Activated T-cell treated with anti-CD3 and anti-CD28 coated beads for 4 hours (primary cell): ENCODE data around the gene GORASP1.

ENCODE experiments used
- DNase-seq: peaks from one replicate; pipeline ENCODE4 v3.0.0-alpha.2; 2020

GORASP1 gene

DNA sequence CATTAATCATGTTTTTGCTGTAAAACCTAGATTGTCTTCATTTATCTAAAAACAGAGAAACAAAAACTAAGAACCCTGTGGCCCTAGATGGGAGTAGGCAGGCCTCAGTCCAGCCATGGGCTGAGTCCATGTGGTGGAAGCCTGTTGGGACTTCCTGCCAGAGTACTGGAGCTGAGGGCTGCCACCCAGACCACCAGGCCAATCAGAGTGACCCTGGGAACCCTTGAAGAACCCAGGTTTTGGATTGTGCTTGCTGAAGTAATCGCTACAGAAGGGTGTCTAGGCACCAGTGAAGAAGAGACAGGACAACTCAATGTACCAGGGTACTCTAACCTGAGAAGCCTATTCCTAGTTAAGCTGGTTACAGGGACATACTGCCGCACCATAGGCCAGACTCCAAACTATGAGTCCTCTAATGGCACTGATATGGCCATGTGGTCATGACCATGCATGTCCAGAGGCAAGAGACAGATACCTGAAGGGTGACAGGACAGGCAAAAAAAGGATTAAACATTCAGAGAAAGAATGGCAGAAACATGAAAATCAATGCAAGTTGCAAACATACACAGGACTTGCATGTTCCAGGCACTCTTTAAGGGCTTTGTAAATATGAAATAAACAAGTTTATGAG is 33.0 kb upstream of the GORASP1 start:
- DNase-seq = no peak

DNA sequence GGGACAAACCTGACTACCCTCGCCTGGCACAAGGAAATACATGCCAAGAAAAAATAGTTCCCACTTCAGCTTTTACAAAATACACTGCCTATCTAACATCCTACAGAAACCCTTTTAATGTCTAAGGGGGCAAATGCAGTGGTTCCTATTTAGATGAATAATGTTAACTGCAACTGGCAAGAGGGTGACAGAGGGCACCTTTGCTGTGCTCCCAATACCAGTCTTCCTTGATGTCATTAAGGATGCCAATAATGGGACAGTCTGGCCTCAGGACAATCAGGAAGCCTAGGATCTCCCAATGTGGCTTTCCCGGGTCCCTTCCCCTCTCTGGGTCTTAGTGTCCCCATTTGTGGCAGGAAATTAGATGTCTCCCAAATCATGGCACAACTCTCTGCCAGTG is 32.0 kb upstream of the GORASP1 start:
- DNase-seq = no peak

DNA sequence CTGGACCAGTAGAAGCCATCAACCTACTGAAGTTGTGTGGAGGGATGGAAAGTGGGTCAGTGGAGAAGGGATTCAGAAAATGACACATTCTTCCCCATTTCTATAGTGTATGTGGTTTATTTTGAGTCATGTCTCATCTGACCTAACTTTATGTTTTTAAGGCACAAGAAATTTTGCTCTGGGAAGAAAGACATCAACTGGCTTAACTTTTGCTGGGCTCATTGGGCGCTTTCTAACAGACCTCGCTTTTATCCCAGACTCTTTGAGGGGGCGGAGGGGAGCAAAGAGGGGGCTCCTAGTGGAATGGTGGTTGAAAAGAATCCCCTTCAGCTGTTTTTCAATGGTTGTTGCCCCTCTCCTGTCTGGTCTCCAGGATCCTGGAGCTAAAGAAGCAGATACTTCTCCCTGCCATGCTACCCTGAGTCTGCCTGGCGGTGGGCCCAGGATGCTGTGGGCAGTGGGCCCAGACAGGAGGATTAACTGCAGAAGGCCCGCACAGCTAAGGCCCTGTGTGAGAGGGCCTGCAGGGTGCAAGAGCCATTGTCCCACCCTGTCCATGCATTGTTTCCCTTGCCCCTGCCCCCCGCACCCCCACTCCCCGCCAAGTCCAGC is 31.5 kb upstream of the GORASP1 start:
- DNase-seq = no peak

DNA sequence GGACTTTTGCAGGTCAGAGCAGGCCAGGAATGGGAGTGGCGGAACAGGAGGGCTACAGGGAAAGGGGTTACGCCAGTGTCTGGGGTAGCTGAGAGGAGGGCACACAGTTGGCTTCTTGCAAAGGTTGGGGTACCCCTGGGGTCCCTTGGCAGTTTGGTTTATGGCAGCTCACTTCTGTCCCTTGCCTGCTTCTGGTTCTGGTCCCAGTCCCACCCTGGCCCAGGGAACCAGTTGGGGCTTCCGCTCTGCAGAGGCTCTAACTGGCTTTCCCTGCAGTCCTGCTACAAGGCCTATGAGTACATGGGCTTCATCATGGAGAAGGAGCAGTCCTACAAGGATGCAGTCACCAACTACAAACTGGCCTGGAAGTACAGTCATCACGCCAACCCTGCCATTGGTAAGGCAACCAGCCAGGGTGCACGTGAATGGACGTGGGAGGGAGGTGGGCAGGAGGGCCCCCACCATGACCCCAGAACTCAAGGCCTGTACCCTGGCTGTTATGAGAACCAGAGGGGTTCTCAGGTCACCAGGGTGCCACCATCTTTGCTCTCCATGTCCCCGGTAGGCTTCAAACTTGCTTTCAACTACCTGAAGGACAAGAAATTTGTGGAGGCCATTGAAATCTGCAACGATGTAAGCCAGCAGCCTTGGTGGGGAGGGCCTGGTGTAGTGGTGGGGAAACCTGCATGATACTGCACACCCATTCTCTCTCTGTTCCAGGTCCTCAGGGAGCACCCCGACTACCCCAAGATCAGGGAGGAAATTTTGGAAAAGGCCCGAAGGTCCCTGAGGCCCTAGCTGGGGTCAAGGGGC is 30.8 kb upstream of the GORASP1 start:
- DNase-seq = no peak

DNA sequence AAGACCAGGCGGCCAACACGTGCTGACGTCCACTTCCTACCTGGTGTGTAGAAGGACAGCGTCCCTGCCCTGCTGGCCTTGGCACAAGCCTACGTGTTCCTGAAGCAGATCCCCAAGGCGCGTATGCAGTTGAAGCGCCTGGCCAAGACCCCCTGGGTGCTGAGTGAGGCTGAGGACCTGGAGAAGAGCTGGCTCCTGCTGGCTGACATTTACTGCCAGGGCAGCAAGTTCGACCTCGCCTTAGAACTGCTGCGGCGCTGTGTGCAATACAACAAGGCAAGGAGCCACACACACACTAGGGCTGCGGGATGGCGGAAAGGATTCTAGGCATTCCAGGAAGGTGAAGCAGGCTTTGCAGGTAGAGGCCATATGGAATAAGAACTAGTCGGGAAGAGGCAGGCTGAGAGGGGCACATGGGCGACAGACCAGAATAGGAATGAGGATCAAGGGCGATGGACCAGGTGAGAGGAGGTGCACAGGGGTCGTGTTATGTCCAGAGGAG is 30.1 kb upstream of the GORASP1 start:
- DNase-seq = no peak

DNA sequence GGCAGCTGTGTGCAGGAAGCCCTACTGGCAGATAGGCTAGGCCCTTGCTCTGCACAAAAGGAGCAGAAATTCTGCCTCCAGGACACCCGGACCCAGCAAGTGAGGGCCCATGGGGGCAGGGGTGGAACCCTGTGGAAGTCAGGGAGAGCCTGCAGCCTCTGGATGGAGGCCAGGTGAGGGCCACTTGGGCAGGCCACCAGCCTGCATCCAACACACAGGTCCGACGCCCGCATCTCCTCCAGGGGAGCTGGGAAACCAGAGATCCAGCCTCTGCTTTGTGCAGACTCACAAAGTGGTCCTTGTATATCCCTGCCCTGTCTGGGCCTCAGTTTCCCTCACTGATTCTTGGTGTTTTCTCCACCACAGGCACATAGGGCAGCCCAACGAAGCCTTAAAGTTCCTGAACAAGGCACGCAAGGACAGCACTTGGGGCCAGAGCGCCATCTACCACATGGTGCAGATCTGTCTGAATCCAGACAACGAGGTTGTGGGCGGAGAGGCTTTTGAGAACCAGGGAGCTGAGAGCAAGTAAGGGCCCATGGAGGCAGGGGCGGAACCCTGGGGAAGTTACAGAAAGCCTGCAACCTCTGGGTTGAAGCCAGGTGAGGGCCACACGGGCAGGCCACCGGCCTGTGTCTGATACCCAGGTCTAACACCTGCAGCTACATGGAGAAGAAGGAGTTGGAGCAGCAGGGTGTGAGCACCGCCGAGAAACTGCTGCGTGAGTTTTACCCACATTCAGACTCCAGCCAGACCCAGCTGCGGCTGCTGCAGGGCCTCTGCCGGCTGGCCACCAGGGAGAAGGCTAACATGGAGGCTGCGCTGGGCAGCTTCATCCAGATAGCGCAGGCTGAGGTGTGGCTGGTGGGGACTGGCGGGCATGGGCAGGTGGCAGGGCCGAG is 29.4 kb upstream of the GORASP1 start:
- DNase-seq = no peak

DNA sequence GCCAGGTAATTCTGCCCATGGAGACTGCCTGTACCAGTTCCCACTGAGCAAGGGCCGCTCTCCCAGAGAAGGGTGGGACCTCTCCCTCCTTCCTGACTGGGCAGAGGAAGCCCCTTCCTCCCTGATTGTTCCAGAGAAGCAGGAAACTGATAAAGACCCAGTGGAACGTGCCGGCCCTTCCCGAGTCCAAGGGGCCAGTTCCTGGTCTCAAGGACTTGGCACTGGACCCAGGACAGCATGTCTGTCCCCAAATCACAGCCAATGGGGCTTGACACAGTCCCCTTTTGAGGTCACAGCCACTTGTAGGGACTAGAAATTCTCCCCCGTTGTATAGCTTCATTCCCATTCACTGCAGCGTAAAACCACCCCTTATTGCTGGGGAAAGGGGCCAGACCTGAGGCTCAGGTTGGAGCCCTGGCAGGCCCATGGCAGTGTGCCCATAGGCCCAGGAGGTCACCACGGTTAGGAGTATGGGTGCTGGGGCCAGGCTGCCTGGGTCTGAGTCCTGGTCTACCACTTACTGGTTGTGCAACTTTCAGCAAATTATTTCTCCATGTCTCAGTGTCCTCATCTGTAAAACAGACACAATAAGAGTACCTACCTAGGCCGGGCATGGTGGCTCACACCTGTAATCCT is 27.9 kb upstream of the GORASP1 start:
- DNase-seq = no peak

DNA sequence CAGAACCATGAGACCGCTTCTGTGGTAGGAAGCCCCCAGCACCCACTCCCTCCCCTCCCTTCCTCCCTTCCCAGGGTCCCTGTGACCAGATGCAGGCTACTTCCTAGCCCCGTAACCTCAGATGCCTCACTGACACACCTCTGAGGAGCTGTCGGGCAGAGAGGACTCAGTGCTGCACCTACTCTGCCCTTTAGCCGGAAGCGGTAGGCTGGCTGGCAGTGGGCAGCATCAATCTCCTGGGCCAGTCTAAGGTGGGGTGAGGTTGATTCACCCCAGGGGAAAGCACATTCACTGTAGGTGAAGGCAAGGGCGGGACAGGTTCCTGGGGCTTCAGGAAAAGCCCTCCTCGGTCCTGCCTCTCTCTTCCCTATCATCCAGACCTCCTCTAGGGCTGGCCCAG is 26.9 kb upstream of the GORASP1 start:
- no peak for DNase-seq

DNA sequence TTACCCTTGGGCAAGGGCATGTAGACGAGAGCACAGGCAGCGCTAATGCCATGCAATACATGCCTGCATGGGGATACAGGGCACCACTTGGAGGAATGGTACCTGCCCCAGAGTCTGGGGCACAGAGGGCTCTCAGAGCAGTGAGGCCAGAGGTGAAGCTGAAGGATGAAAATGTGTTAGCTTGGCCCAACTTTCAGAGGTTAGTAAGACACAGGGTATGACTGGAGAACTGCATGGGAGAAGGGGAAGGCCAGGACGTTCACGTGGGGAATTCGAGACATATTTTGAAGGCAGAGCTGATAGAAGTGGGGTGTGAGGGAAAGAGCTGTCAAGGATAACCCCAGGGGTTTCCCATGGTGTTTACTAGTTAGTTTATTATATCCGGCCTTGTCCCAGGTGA is 26.4 kb upstream of the GORASP1 start:
- DNase-seq = no peak

DNA sequence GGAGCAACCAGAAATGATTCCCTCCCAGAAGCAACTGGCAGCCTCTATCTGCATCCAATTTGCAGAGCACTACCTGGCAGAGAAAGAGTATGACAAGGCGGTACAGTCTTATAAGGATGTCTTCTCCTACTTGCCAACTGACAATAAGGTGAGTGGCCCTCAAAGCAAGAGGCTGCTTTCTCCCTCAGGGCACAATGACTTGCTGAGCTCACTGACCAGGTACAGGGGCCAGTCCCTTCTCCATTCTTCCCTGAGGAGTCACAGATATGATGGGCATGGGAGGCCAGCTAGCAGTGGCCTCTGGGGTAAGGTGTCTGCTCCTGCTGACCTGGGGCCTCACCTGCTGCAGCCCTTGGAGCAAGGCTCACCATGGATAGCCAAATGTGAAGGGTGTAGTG is 25.7 kb upstream of the GORASP1 start:
- no peak for DNase-seq

DNA sequence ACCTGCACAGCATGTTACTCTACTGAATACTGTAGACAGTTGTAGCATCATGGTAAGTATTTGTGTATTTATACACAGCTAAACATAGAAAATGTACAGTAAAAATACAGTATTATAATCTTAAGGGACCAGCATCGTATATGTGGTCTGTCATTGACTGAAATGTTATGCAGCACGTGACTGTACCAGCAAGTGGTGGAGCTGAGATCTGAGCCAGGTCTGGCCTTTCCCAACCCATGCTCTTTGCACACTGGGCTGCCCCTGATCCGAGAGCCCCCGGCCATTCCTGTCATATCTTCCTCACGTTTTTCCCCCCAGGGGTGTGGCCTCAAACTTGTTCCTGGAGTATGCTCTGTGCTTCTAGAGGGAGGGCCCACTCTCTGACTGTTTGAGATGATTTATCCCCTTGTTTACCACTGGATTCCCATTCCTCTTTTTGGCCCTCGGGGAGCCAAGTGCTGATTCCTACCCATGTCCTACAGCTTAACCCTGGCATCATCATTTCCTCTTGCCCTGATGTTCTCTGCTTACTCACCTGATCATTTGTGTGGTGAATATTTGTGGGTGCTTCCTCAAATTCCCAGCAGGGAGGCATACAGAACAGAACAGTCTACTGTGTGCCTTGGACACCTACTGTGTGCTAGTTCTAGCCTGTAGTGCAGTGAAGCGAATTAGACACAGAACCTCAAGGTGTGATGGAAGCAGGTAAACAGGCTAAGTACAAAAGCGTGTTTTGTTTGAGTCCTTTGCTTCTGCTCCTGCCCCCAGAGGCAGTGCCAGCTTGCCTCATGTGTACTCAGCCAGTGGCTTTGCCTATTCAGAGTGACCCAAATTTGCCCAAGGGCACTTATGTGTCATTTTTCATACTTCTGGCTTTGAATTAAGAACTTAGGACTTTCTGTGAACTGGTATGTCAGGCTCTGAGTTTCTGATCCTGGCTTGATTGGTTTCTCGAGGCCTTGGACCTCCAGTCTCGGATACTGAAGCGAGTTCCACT is 25.0 kb upstream of the GORASP1 start:
- DNase-seq = no peak

DNA sequence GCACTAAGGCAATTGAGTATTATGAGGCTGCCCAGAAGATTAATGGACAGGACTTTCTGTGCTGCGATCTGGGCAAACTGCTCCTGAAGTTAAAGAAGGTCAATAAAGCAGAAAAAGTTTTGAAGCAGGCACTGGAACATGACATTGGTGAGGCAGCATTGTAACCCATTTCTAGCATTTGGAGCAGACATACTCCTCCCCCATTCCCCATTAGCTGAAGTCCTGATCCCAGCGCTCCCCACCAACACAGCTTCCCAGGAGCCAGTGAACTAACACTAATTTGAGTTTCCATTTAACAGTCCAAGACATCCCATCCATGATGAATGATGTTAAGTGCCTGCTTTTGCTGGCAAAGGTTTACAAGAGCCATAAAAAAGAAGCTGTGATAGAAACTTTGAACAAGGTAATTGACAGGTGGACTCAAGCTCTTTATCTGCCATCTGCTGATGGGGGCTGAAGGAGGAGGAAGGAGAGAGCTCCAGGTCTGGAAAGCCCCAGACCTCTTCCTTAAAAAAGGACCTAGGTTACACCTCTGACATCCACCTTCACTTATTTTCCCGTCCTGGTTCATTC is 23.4 kb upstream of the GORASP1 start:
- DNase-seq = no peak

DNA sequence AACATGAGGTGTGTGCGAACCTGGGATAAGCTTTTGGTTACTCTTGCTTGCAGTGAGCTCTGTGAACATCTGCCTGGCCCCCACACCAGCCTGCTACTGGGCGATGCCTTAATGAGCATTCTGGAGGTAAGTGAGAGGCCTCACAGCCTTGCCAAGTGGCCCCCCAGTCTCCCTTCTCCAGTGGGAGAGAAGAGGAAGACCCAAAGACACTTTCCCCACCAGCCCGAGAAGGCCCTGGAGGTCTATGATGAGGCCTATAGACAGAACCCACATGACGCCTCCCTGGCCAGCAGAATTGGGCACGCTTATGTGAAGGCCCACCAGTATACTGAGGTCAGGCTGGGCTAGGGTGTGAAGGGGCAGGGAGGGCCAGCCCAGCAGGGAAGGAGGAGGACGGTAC is 22.6 kb upstream of the GORASP1 start:
- no peak for DNase-seq

DNA sequence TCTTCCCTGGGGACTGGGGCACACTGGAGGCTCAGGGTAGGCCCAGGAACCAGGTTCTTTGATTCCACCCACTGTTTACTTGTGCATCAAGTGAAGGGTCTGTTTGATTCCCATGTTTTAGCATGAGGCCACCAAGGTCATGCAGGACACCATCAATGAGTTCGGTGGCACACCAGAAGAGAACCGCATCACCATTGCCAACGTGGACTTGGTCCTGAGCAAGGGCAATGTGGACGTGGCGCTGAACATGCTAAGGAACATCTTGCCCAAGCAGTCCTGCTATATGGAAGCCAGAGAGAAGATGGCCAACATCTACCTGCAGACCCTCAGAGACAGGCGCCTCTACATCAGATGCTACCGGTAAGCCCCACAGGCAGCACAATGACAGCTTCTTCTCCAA is 21.5 kb upstream of the GORASP1 start:
- DNase-seq = no peak

DNA sequence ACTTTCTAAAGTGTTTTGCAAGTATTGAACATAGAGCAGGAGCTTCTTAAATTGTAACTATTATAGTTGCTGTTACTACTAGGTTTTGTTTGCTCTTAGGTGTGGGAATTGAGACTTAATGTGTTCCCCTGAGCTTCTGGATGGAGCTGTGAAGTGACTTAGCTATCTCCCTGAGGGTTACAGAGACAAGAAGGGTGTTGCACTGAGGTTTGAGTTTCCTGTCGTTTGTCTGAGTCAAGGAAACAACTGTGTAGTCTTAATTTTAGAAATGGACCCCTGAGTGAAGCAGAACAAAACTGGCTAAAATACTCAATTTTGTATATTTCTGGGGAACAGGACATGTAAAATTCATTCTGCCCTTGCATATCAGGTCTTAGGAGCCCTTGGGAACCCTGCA is 20.5 kb upstream of the GORASP1 start:
- DNase-seq = no peak

DNA sequence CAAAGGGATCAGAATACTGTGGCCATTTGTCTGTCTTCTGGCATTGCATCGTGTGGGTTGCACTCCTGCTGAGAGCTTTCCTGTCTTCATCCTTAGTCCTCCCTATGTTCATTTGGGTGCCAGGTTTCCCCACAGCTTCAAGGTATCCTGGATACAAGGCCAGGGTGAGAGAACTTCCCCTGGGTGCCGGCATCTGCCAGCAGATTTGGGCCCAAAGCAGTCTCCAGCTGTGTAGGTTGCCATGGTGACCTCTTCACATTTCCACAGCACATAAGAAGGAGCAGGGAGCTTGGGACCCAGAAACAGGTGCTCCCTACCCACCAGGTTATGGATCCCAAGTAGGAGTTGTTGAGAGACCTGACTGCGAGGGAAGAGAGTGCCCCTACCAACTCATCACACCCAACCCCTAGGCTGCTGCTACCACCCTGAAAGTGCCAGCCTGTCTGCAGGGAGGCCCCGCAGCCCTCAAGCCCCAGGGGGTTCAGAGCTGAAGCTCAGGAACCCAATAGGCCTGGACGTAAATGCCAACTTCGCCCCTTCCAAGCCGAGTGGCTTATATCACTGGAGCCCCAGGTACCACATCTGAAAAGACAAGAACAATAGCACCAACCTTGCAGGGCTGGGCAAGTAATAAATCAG is 20.0 kb upstream of the GORASP1 start:
- no peak for DNase-seq

DNA sequence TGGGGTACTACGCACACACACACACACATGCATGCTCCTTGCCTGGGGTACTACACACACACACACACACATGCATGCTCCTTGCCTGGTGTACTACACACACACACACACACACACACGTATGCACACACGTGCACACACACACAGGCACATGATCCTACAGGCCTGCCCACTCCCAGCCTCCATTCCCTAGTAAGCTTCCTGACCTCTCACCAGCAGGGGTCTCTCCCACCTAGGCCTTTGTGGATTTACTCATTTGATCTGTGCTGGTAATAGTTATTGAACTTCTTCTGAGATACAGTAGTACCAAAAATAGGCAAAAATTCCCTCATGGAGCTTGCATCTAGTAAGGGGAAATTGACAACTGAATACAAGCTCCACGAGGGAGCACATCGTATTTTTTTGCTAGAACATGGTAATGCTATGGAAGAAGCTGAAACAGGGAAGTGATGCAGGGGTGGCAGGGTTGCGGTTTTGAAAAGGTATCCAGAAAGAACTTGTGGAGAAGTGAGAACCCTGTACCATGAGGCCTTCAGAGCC is 19.2 kb upstream of the GORASP1 start:
- DNase-seq = no peak

DNA sequence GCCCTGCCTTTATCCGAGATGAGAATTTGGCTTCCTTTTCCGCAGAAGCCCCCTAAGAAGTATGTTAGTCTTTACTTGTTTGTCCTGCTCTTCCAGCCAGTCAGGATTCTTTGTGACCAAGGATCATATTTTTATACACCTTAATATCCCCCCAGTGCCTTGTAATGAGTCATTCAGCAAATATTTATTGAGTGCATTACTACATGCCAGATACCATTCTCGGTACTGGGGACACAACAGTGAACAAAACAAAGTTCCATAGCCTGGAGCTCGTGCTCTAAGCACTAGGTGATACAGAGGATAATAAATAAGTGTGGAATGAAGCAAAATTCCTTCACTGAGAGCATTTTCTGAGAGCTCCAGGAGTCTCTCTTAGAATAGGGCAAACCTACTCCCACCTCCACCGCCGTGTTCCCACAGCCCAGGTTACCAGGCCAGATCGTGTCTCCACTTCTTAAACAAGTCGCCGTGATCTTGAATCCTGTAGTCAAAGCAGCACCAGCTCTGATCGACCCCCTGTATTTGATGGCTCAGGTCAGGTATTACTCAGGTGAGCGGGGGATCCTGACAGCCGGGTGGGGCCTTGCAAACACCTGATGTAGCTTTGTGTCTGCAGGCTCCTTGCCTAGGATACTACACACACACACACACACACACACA is 18.5 kb upstream of the GORASP1 start:
- DNase-seq = no peak
